NCI-H146 treated with DMSO at 0.1 percent for 48 hours (cell line): ENCODE results near the gene MYO1D.
"Not testable (repeated sequence)": the region's sequence is repeated elsewhere in the genome, so short reads cannot be mapped to it uniquely, and the experiment has no call there.

Experiments used
- DNase-seq: peaks from one replicate; lab custom pipeline; 2025; ENCODE audit not compliant: unreplicated experiment; lab: John Stamatoyannopoulos, UW

The MYO1D gene

GRCh38 chr17:32693194-32693897, 183.6 kb downstream of the MYO1D start:
- DNase-seq, result no peak

- no peak for DNase-seq
Observed at GRCh38 chr17:32692179-32692578, 184.7 kb downstream of the MYO1D start.

- no peak for DNase-seq
Observed at GRCh38 chr17:32689348-32689747, 187.6 kb downstream of the MYO1D start.

GRCh38 chr17:32688221-32688620, 188.7 kb downstream of the MYO1D start:
- no peak for DNase-seq

- no peak for DNase-seq
Observed at GRCh38 chr17:32684087-32684958, 192.6 kb downstream of the MYO1D start.

- no peak for DNase-seq
Observed at GRCh38 chr17:32673964-32674363, 203.0 kb downstream of the MYO1D start.

- DNase-seq, result no peak
Observed at GRCh38 chr17:32672711-32673110, 204.2 kb downstream of the MYO1D start.

GRCh38 chr17:32671896-32672295, 205.0 kb downstream of the MYO1D start:
- DNase-seq, result no peak

GRCh38 chr17:32664936-32665583, 211.9 kb downstream of the MYO1D start:
- DNase-seq, result no peak

GRCh38 chr17:32660496-32660985, 216.4 kb downstream of the MYO1D start:
- DNase-seq, result no peak

- DNase-seq, result peak; percentile 55
Observed at GRCh38 chr17:32659419-32659842, 217.5 kb downstream of the MYO1D start.

GRCh38 chr17:32658470-32659418, 218.2 kb downstream of the MYO1D start:
- no peak for DNase-seq

- DNase-seq, result no peak
Observed at GRCh38 chr17:32656886-32657285, 220.0 kb downstream of the MYO1D start.

- no peak for DNase-seq
Observed at GRCh38 chr17:32654324-32654723, 222.6 kb downstream of the MYO1D start.

- no peak for DNase-seq
Observed at GRCh38 chr17:32651084-32651483, 225.8 kb downstream of the MYO1D start.

GRCh38 chr17:32648450-32648849, 228.5 kb downstream of the MYO1D start:
- no peak for DNase-seq

- no peak for DNase-seq
Observed at GRCh38 chr17:32646941-32647340, 230.0 kb downstream of the MYO1D start.

- not testable (repeated sequence) for DNase-seq
Observed at GRCh38 chr17:32641514-32641913, 235.4 kb downstream of the MYO1D start.

- no peak for DNase-seq
Observed at GRCh38 chr17:32636598-32637218, 240.2 kb downstream of the MYO1D start.

GRCh38 chr17:32634167-32634566, 242.8 kb downstream of the MYO1D start:
- no peak for DNase-seq
